IMR-90 (cell line): ENCODE data around the gene SPRR1B. TPM values are rescaled to one million over a fixed set of nuclear protein-coding genes. Genes with fewer than 3 reads are reported as not detected.

ENCODE experiments used
- ATAC-seq: fragments of 200-7000 bp; cut with Tn5 transposase; 2 replicates; pipeline ENCODE4 v1.9.1; 2020; ENCODE audit warnings: low read depth, mild to moderate bottlenecking, moderate library complexity
- BruUV-seq: library from RNA; stranded (reverse); fragments of 400-500 nt; replicated peaks from 2 replicates; lab custom pipeline; 2021; lab: Mats Ljungman, UMichigan
- CTCF ChIA-PET: fragments of 300-600 bp; formaldehyde crosslinking; extraction: SDS; loops from one replicate; lab custom pipeline; 2021; ENCODE audit warnings: antibody characterized with exemption; lab: Yijun Ruan, JAX
- POLR2A ChIA-PET: fragments of 300-600 bp; sonication (Branson Sonifier 250); formaldehyde crosslinking; loops from one replicate; lab custom pipeline; 2022; ENCODE audit warnings: antibody characterized with exemption; ENCODE audit not compliant: unreplicated experiment; lab: Charles Lee
- DNase-seq: peaks from one replicate; pipeline ENCODE4 v3.0.0; 2013
- H2AFZ ChIP-seq: replicated peaks from 2 replicates; pipeline ENCODE3; 2013; ENCODE audit warnings: low read length, mild to moderate bottlenecking; ENCODE audit not compliant: poor library complexity
- H2AK5ac ChIP-seq: 2 replicates; pipeline ENCODE4 v1.6.1; 2013; ENCODE audit warnings: low read depth, low read length, inconsistent platforms
- H2AK9ac ChIP-seq: replicated peaks from 2 replicates; pipeline ENCODE3; 2013; ENCODE audit warnings: mild to moderate bottlenecking, low read depth, low read length, moderate library complexity; ENCODE audit not compliant: poor library complexity
- H2BK120ac ChIP-seq: 2 replicates; pipeline ENCODE4 v1.6.1; 2013; ENCODE audit warnings: low read depth, low read length, inconsistent platforms
- H2BK15ac ChIP-seq: 3 replicates; pipeline ENCODE4 v1.6.1; 2013; ENCODE audit warnings: low read depth, low read length, inconsistent platforms
- H2BK20ac ChIP-seq: 2 replicates; pipeline ENCODE4 v1.6.1; 2013; ENCODE audit warnings: low read depth, mild to moderate bottlenecking, inconsistent platforms, low read length, moderate library complexity
- H2BK5ac ChIP-seq: 2 replicates; pipeline ENCODE4 v1.6.1; 2013; ENCODE audit warnings: mild to moderate bottlenecking, low read depth, low read length, inconsistent platforms; ENCODE audit not compliant: poor library complexity, severe bottlenecking
- H3K14ac ChIP-seq: replicated peaks from 2 replicates; pipeline ENCODE4 v1.6.1; 2013; ENCODE audit warnings: low read depth, low read length, inconsistent platforms
- H3K18ac ChIP-seq: 2 replicates; pipeline ENCODE4 v1.6.1; 2013; ENCODE audit warnings: low read depth, low read length, control low read depth
- H3K23ac ChIP-seq: 2 replicates; pipeline ENCODE4 v1.6.1; 2013; ENCODE audit warnings: low read depth, low read length, inconsistent platforms
- H3K27ac ChIP-seq: 2 replicates; pipeline ENCODE4 v1.5.1; 2013; ENCODE audit warnings: mild to moderate bottlenecking, control low read depth, low read length; ENCODE audit not compliant: insufficient read depth
- H3K27me3 ChIP-seq: 2 replicates; pipeline ENCODE4 v1.6.1; 2013; ENCODE audit warnings: low read length; ENCODE audit not compliant: control insufficient read depth, insufficient read depth
- H3K36me3 ChIP-seq: 2 replicates; pipeline ENCODE4 v1.6.1; 2013; ENCODE audit warnings: low read length, mixed read lengths; ENCODE audit not compliant: control insufficient read depth, insufficient read depth
- H3K4ac ChIP-seq: 2 replicates; pipeline ENCODE4 v1.6.1; 2013; ENCODE audit warnings: low read depth, low read length, inconsistent platforms
- H3K4me1 ChIP-seq: 2 replicates; pipeline ENCODE4 v1.6.1; 2013; ENCODE audit warnings: low read length, mixed read lengths; ENCODE audit not compliant: control insufficient read depth, insufficient read depth
- H3K4me2 ChIP-seq: 2 replicates; pipeline ENCODE4 v1.6.1; 2013; ENCODE audit warnings: low read depth, mild to moderate bottlenecking, control low read depth, low read length, moderate library complexity
- H3K4me3 ChIP-seq: 2 replicates; pipeline ENCODE4 v1.5.1; 2013; ENCODE audit warnings: low read depth, mild to moderate bottlenecking, control low read depth, low read length, moderate library complexity; ENCODE audit not compliant: insufficient read depth
- H3K56ac ChIP-seq: 2 replicates; pipeline ENCODE4 v1.6.1; 2013; ENCODE audit warnings: low read length, inconsistent platforms; ENCODE audit not compliant: insufficient read depth; ENCODE audit errors: extremely low read depth
- H3K79me1 ChIP-seq, 2 experiments: 2 replicates each; pipeline ENCODE4 v1.6.1; 2013; ENCODE audit warnings: low read length in 2 of 2, inconsistent platforms in 1 of 2, low read depth in 1 of 2
- H3K9ac ChIP-seq: 2 replicates; pipeline ENCODE4 v1.6.1; 2013; ENCODE audit warnings: low read depth, low read length, control low read depth
- H3K9me1 ChIP-seq: 2 replicates; pipeline ENCODE4 v1.6.1; 2013; ENCODE audit warnings: low read length, inconsistent platforms; ENCODE audit not compliant: insufficient read depth
- H3K9me3 ChIP-seq: 2 replicates; pipeline ENCODE4 v1.6.1; 2013; ENCODE audit warnings: low read length; ENCODE audit not compliant: control insufficient read depth, insufficient read depth
- H4K20me1 ChIP-seq: 2 replicates; pipeline ENCODE4 v1.6.1; 2013; ENCODE audit warnings: low read length, inconsistent platforms; ENCODE audit not compliant: insufficient read depth
- H4K5ac ChIP-seq: 2 replicates; pipeline ENCODE4 v1.6.1; 2013; ENCODE audit warnings: mild to moderate bottlenecking, low read depth, low read length, control low read depth
- H4K8ac ChIP-seq, 2 experiments: 2 replicates each; pipeline ENCODE4 v1.6.1; 2013; ENCODE audit warnings: low read depth in 2 of 2, low read length in 2 of 2, control low read depth in 1 of 2, inconsistent platforms in 1 of 2
- H4K91ac ChIP-seq: 2 replicates; pipeline ENCODE4 v1.6.1; 2013; ENCODE audit warnings: low read depth, low read length, inconsistent platforms; ENCODE audit not compliant: insufficient read depth
- CHD1 ChIP-seq: IDR thresholded peaks from 2 replicates; pipeline ENCODE4 v1.6.1; 2012; ENCODE audit warnings: low read depth, low read length, improper control_type of control experiment
- CTCF ChIP-seq: conservative IDR thresholded peaks from 2 replicates; pipeline ENCODE4 v1.5.1; 2012; ENCODE audit warnings: mild to moderate bottlenecking, low read depth, low read length, improper control_type of control experiment
- ELK1 ChIP-seq: fragments of 150-350 bp; IDR thresholded peaks from 2 replicates; pipeline ENCODE4 v1.6.1; 2016; ENCODE audit warnings: low read depth, mild to moderate bottlenecking, low read length, moderate library complexity, borderline replicate concordance
- FOS ChIP-seq: fragments of 150-350 bp; IDR thresholded peaks from 2 replicates; pipeline ENCODE4 v1.6.1; 2016; ENCODE audit warnings: low read depth, low read length
- MAFK ChIP-seq: IDR thresholded peaks from 2 replicates; pipeline ENCODE4 v1.6.1; 2012; ENCODE audit warnings: low read depth, low read length, improper control_type of control experiment
- MAZ ChIP-seq: IDR thresholded peaks from 2 replicates; pipeline ENCODE4 v1.6.1; 2012; ENCODE audit warnings: low read depth, mild to moderate bottlenecking, low read length, improper control_type of control experiment, moderate library complexity, borderline replicate concordance
- MXI1 ChIP-seq: IDR thresholded peaks from 2 replicates; pipeline ENCODE4 v1.6.1; 2012; ENCODE audit warnings: low read depth, mild to moderate bottlenecking, low read length, moderate library complexity, borderline replicate concordance
- NFE2L2 ChIP-seq: fragments of 150-350 bp; IDR thresholded peaks from 2 replicates; pipeline ENCODE4 v1.6.1; 2016; ENCODE audit warnings: low read depth, mild to moderate bottlenecking, low read length
- RAD21 ChIP-seq: IDR thresholded peaks from 2 replicates; pipeline ENCODE4 v1.6.1; 2012; ENCODE audit warnings: low read length, improper control_type of control experiment
- RCOR1 ChIP-seq: IDR thresholded peaks from 2 replicates; pipeline ENCODE4 v1.6.1; 2012; ENCODE audit warnings: mild to moderate bottlenecking, low read length, improper control_type of control experiment; ENCODE audit not compliant: insufficient replicate concordance
- RFX5 ChIP-seq: IDR thresholded peaks from 2 replicates; pipeline ENCODE4 v1.8.0; 2012; ENCODE audit warnings: low read depth, mild to moderate bottlenecking, low read length, moderate library complexity
- SMC3 ChIP-seq: fragments of 150-350 bp; IDR thresholded peaks from 2 replicates; pipeline ENCODE4 v1.6.1; 2016; ENCODE audit warnings: low read depth, mild to moderate bottlenecking, antibody characterized with exemption, low read length, moderate library complexity
- WGBS, 2 experiments: methylation state at CpG; one replicate each; pipeline versions ENCODE4 v1.1.5 to v1.1.7; 2013; ENCODE audit warnings: missing lambda C conversion rate in 2 of 2; ENCODE audit not compliant: insufficient read length in 1 of 2; ENCODE audit errors: extremely low coverage in 2 of 2; 5-methylcytosine and 5-hydroxymethylcytosine counted together
- dilution Hi-C: fragments of 300-500 bp; cut with HindIII; formaldehyde crosslinking; loops from one replicate; pipeline ENCODE4 v1.14.3; 2018; ENCODE audit warnings: low sequenced_read_pairs; ENCODE audit not compliant: unreplicated experiment
- in situ Hi-C: fragments of 300-500 bp; cut with MboI; formaldehyde crosslinking; loops from 3 replicates; pipeline ENCODE4 v1.14.3; 2019; ENCODE audit warnings: low sequenced_read_pairs, inconsistent platforms, mixed read lengths
- intact Hi-C: fragments of 100-400 bp; cut with micrococcal nuclease; formaldehyde crosslinking; loops from 2 replicates; pipeline ENCODE4 v1.10.0; 2022
- polyA plus RNA-seq, 3 experiments: library from polyadenylated mRNA; depleted of rRNA; stranded (reverse); fragments of >200 nt; gene quantifications; 2 replicates each; pipeline ENCODE4 v1.2.3, GENCODE V29; 2012; ENCODE audit warnings: low replicate concordance in 1 of 3
- total RNA-seq: library from RNA; depleted of rRNA; stranded (reverse); fragments of >200 nt; gene quantifications from 2 replicates; pipeline ENCODE4 v1.2.3, GENCODE V29; 2012

The SPRR1B gene
- total and polyA plus RNA-seq, 2 of the 4 experiments (the other 2 are of a cell fraction) = not detected

GRCh38 chr1:153000294-153000693, 30.7 kb upstream of the SPRR1B start:
- no peak for ATAC-seq
- BruUV-seq = no TSS peak
- no peaks in the 10 kb centered on the region for H3K4me1 ChIP-seq
- H3K9me1 ChIP-seq = no peaks in the 10 kb centered on the region
- no peak overlapping the region for H2BK15ac ChIP-seq
- DNase-seq = no peak
- no peak overlapping the region for H2BK20ac ChIP-seq
- H2AK5ac ChIP-seq = no peak overlapping the region
- H3K23ac ChIP-seq = no peak overlapping the region
- no peak overlapping the region for H4K5ac ChIP-seq
- H4K20me1 ChIP-seq = no peaks in the 10 kb centered on the region
- H3K4me2 ChIP-seq = no peak overlapping the region
- H3K4me3 ChIP-seq = no peak overlapping the region
- TF ChIP-seq FOS (no peak), SMC3 (no peak), CTCF (no peak), MXI1 (no peak), MAFK (no peak), RAD21 (no peak), RFX5 (no peak), ELK1 (no peak), MAZ (no peak), NFE2L2 (no peak), RCOR1 (no peak), CHD1 (no peak)
- H3K56ac ChIP-seq = no peak overlapping the region
- H4K91ac ChIP-seq = no peak overlapping the region
- no peaks in the 10 kb centered on the region for H3K79me1 ChIP-seq
- no peak overlapping the region for H3K18ac ChIP-seq
- ChIA-PET CTCF (no interaction called here), POLR2A (no interaction called here)
- H3K27me3 ChIP-seq = no peaks in the 10 kb centered on the region
- no peak overlapping the region for H2AFZ ChIP-seq
- no CpG with 5 or more reads among the region's 1 CpG for WGBS, 2 experiments
- H3K14ac ChIP-seq = no peak overlapping the region
- H3K27ac ChIP-seq = no peak overlapping the region
- no peak overlapping the region for H3K9ac ChIP-seq
- dilution Hi-C loops = no loop called here
- no peaks in the 10 kb centered on the region for H3K9me3 ChIP-seq
- H3K4ac ChIP-seq = no peak overlapping the region
- H3K36me3 ChIP-seq = no peaks in the 10 kb centered on the region
- in situ Hi-C loops = no loop called here
- intact Hi-C loops = no loop called here
- no peak overlapping the region for H2BK5ac ChIP-seq
- H4K8ac ChIP-seq = no peak overlapping the region
- no peak overlapping the region for H2AK9ac ChIP-seq
- no peak overlapping the region for H2BK120ac ChIP-seq
